GM18505 (cell line): ENCODE measurements around the gene DGKQ.

ENCODE experiments used
- ATAC-seq: cut with Tn5 transposase; IDR thresholded peaks from one replicate; pipeline ENCODE4 v1.9.1; 2021; ENCODE audit not compliant: unreplicated experiment
- POLR2A ChIP-seq: IDR thresholded peaks from 4 replicates; pipeline ENCODE4 v1.6.1; 2011; ENCODE audit warnings: borderline replicate concordance; ENCODE audit not compliant: insufficient read depth, insufficient read length; ENCODE audit errors: extremely low read depth

Gene DGKQ

DNA sequence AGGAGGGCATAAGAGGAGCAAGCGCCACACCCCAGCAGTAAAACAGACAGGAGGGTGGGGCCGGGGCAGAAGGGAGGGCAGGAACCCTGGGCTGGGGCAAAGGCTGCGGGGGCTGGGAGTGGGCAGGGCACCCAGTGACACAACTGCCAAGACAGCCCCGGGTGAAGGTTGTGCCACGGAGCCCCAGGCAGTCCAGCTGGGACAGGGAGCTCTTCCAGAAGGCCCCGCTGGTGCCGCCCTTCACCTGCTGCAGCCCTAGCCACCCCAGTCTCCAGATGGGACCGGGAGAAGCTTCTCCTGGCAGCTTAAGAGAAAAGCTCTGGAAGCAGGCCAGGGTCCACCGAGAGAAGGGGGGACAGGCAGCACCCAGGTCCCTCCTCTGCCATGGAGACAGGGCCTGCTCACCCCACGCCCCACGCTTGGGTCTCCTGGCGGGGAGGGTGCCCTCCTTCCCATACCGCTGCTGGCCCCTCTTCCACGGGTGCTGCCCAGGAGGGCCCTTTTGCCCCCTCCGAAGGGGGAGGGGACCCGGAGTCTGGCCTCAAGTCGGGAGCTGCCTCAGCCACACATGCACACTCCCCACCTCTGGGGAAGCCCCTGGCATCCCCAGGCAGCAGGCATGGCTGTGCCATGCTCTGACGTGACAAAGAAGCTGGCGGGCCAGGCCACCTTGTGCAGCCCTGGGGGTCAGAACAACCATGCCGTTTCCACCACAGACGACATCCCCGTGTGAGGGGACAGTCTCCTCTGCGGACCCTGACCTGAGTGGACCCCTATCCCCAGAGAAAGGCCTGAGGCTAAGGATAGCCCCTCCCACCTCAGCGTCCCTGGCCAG is 1.5 kb downstream of the DGKQ start:
- ATAC-seq = no peak
- TF ChIP-seq POLR2A = no peak

DNA sequence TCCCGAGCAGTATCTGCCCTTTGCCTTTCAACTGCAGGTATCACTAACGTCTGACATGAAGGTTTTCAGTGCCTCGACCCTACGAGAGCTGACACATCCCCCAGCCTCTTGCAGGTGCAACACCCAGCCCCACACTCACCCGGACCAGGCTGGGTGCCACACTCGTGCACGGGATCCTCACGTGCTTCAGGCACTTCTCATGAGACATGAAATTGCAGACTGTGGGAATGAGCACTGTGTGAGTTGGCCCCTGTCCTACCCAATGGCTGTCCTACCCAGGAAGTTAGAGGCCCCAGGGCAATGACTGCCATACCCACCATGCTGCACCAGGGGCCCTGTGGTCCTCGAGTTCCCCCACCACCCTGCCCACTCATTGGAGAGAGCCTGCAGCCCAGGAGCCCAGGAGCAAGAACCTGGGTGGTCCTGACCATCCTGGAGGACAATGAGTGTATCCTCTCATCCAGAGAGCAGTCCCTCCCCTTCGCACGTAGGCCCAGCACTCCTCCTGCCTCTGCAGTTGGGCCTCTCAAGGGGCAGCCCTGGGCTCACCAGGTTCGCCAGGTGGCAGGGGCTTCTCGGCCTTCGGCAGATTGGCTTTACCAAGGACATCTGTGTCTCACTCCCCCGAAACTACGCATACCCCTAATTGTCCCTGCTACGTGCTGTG is 2.4 kb downstream of the DGKQ start:
- TF ChIP-seq POLR2A = no peak
- no peak for ATAC-seq

DNA sequence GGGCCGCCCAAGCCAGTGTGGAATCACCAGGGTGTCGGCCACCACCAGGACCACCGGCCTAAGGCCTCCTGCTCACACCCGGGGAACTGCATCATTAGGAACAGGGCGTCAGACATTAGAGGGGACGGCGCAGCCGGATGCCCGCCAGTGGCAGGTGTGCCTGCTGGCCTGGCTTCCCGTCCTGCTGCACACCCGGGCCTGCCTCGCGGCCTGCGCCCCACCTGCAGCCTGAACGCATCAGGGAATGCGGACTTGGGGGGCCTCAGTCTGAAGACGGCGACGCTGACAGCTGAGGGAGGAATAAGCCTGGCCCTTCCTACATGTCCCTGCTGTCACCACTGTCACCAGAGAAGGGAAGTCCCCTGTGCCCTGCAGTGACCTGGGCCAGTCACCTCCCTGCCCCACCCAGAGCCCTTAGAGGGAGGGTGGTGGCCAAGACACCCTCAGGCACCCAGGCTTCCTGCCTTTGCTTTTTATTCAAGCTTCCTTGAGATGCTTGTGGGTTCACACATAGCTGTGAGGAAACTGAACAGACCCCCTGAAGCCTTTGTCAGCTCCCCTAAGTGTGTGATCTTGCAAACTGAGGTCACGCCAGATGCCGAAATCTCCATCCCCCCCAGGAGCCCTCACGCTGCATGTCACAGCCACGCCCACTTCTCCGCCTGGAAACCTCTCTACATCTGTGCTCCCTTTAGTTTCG is 3.2 kb downstream of the DGKQ start:
- TF ChIP-seq POLR2A = no peak
- ATAC-seq = no peak

DNA sequence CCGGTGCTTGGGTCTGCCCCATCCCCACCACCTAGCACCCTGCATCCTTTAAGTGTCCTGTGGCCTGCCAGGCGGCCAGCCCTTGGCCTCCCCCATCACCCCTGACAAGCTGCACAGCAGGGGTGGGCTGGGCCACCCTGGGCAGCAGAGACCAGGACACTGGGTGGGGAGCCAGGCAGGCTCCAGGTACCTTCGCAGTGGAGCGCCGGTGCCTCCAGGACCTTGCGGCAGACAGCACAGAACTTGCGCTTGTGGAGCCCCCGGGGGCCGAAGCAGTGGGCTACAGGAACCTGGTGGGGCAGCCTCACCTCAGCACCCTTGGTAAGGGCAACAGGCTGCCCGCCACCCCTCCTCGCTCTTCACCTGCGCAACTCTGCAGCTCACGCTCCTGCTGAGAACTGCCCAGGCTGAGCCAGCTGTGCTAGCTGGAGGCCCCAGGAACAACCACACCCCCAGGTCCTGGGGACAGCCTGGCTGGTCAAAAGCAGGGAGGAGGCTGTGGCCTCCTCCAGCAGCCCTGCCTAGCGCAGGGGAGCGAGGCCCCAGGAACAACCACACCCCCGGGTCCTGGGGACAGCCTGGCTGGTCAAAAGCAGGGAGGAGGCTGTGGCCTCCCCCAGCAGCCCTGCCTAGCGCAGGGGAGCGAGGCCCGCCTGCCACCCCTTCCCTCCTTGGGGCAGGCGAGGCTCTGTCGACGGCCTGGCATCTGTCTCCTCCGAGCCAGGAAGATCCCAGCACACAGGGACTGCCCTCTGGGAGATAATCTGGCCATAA is 4.6 kb downstream of the DGKQ start:
- TF ChIP-seq POLR2A = no peak
- ATAC-seq = no peak

DNA sequence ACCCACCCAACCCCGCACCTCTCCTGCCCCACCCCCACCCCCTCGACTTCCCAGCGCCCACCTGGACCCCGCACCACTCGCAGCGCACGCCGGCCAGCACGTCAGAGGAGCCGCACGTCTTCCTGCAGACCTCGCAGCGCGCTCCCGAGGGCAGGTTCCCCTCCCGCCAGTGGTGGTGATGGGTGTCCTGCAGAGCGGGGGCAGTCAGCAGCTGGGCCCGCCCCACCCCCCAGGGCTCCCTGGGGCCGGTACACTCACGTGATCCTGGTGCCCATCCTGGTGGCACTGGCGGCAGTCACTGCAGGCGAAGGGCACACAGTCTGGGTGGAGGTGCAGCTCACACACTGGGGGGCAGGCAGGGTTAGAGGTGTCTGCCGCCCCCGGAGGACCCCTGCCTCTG is 5.1 kb downstream of the DGKQ start:
- no peak for TF ChIP-seq POLR2A
- ATAC-seq = no peak

DNA sequence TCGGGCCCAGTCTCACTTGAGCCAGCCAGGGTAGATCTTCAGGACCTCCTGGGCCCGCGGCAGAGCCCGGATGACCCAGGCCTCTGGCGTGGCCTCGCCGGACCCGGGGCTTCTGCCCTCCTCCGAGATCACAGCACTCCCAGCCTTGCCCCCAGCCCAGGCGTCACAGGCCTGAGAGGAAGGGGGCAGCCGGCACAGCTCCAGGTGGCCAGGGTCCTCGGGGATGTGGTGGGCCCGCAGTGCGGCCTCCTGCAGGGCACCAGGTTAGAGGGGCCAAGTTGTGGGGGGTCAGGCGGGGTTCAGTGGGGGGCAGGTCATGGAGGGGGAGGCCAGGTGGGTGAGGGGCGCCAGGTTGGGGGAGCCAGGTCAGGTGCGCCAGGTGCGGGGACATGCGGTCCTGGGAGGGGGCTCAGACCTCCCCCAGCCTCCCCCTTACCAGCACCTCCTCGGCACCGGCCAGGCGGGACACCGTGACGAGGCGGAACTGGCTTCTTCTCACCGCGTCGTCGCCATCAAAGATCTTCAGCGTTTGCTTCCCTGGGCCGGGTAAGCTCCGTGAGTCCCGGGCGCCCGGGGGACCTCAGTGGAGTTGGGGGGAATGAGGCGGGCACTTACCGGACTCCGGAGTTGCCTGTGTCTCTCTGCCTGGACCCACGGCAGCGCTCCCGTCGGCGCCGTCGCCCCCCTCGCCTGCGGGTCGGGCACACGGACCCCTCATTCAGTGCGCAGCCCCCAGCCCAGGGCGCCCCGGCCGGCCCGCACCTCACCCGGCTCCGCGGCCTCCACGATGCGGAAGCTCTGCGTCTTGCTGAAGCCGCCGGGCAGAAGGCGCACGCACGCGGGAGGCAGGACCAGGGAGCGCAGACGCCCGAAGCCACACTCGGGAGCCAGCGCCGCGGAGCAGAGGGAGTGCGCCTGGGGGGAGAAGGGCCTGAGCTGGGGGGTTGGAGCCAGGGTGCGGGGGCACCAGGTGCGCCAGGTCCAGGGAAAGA is 6.0 kb downstream of the DGKQ start:
- TF ChIP-seq POLR2A = no peak

DNA sequence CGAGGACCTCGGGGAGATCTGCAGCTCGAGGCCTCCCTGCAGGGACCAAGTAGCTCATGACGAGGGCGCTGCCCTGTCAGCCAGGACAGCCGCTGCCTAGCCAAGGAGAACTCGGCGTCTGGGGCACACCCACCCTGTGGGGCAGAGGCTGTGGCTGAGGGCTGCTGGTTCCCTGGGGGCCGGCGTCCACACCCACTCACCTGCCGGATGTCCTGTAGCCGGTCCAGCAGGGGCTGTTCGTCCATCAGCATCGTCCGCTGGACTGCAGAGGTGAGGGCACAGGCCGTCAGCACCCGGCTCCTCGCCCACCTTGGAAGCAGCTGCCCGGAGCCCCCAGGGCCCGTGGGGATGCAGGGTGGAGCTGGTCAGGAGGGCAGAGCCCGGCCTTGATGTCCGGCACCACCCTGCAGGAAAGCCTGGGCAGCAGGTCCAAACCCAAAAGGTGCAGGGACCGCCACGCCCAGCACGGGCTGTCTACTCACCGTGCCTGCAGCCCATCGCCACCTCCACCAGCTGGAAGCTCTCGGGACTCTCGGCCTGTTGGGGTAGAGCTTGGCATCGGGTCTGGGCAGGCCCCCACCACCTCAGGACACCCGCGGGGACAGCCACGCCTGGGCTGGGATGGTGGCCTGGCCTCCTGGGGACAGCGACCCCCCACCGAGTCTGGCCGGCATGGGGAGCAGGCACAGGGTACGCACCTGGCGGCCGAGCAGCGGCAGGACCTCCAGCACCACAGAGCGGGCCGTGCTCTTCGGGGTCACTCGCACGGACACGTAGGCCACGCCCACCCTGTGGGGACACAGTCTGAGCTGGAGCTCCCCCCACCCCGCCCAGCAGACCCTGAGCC is 6.9 kb downstream of the DGKQ start:
- TF ChIP-seq POLR2A = no peak
- no peak for ATAC-seq

More for the DNA sequence above, 6.0 kb downstream of the DGKQ start:
- no peak for ATAC-seq

DNA sequence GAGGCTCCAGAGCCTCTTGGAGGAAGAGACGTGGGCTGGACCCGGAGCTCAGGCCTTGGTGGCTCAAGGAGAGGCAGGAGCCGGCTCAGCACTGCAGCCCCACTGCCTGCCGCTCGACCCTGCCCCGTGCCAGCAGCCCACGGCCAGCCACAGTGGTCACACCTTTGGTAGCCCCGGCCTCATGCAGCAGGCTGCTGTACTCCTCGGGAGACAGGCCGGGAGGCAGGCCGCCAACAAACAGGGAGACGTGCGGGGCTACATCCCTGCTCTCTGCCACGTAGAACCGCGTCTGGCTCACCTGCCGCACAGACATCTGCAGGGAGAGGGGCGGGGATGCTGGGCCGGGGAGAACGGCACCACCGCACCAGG is 7.6 kb downstream of the DGKQ start:
- TF ChIP-seq POLR2A = no peak
- ATAC-seq = no peak

DNA sequence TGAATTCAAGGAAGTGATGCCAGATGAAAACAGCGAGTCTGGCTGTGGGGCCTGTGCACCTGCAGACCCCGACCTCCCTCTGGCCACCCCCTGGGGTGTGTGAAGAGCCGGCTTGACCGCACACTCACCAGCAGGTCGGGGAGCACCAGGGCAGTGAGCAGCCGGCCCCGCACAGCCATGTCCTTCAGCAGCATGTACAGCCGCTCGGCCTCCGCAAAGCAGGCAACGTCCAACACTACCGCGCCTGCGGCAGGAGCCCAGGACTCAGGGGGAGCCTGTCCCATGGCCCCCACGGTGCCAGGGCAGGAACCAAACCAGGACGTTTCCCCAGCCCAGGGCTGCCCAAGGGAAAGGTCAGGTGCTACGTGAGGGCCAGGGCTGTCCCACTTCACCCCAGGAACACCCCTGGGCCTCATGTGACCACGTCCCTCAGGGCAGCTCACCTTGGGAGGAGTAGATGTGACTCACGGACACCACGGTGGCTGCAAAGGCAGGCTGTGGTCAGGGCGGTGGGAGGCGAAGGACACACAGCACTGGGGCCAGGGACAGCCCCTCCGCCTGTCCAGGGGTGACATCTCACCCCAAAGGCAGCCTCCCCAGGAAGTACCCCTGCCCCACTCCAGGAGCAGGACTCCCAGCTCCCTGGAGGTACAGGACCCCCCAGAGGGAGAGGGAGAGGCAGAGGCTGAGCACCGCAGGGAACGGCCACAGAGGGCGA is 8.2 kb downstream of the DGKQ start:
- ATAC-seq = no peak
- no peak for TF ChIP-seq POLR2A

DNA sequence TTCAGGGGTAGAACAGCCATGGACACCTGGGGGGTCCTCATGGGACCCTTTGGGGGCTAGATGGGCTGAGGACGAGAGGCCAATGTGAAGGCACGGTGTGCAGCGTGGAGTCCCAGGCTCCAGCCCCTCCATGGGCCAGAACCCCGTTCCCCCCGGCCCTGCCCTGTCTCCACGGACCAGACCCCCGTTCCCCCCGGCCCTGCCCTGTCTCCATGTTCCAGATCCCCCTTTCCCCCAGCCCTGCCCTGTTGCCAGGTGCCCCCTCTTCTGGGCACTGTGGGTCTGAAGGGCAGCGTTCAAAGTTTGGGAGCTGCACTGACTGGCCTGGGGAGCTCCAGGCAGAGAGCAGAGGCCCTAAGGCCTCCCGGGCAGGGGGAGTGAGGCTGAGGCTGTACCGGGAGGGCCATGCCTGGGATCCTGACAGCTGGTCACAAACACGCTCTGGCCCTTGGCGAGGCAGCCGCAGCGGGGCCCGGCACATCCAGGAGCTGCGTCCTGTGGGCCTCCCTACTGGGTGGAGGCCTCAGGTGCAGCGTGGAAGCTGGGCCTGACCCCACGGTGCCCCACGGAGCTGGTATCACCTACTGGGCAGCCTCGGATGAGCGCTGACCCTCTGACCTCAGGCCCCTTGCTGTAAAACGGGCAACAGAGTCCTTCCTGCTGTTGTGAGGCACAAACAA is 8.9 kb downstream of the DGKQ start:
- ATAC-seq = no peak

More for the DNA sequence above, 8.9 kb downstream of the DGKQ start:
- no peak for TF ChIP-seq POLR2A
